Esophagus muscularis mucosa (tissue), 3 donors: ENCODE measurements around the gene AMOTL2.

Experiments
- EP300 ChIP-seq: sonication (generic); formaldehyde crosslinking; IDR thresholded peaks from one replicate; pipeline ENCODE4 v1.6.1; 2017; ENCODE audit warnings: antibody characterized with exemption
- TF ChIP-seq, protein P1 (sequence below), 3 experiments: fragments of 200-600 bp in 2 of 3; fragments of 450-650 bp in 1 of 3; sonication (generic) in 2 of 3; IDR thresholded peaks; one replicate each; pipeline ENCODE4 v1.5.1; 2017 to 2019; ENCODE audit warnings: antibody characterized with exemption in 3 of 3, mild to moderate bottlenecking in 2 of 3, moderate library complexity in 1 of 3

DNA sequence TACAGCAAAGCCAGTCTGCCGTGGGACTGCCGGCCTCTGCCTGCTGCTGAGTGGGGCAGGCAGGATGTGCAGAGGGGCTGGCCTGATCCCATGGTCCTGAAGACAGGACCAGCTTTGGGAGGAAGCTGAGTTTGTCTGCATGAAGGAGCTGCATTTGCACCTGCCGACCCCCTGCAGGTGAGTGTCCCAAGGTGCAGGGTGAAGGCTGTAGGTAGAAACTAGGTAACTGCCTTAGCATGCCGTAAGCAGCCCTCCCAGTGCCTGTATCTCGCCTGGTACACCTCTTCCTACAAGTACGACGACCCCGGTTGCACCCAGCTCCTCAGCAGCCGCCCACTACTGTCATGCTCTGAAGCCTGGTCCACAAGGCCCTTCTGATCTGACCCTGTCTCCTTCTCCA, 34.9 kb downstream of the AMOTL2 start:
- TF ChIP-seq, protein P1, sequence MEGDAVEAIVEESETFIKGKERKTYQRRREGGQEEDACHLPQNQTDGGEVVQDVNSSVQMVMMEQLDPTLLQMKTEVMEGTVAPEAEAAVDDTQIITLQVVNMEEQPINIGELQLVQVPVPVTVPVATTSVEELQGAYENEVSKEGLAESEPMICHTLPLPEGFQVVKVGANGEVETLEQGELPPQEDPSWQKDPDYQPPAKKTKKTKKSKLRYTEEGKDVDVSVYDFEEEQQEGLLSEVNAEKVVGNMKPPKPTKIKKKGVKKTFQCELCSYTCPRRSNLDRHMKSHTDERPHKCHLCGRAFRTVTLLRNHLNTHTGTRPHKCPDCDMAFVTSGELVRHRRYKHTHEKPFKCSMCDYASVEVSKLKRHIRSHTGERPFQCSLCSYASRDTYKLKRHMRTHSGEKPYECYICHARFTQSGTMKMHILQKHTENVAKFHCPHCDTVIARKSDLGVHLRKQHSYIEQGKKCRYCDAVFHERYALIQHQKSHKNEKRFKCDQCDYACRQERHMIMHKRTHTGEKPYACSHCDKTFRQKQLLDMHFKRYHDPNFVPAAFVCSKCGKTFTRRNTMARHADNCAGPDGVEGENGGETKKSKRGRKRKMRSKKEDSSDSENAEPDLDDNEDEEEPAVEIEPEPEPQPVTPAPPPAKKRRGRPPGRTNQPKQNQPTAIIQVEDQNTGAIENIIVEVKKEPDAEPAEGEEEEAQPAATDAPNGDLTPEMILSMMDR (IDR thresholded peaks at IDR 0.05), result no peak
- no peak for TF ChIP-seq EP300
